ENCODE results near the gene P2RY12.
A peak's percentile ranks its signal among the peaks of the same experiment; 100 is the strongest.

P2RY12 gene

DNA sequence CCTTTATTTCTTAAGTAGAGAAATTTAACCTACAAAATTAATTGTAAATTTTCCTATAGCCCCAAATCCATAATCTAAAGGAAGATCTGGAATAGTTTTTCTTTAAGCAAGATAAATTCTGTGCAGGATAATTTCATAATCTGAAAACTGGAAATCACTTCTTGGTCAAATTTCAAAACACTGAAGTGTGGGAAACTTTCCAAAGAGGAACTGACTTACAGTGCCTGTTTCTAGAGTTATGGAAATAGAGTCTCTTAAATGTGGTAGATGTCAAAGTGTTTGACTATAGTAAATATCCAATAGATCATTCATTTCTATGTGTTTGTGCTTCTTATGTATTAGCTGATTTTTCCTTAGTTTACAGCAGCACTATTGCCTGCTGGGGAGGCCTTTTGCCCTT lies 53.7 kb downstream of the P2RY12 start:
- no peak for DNase-seq

DNA sequence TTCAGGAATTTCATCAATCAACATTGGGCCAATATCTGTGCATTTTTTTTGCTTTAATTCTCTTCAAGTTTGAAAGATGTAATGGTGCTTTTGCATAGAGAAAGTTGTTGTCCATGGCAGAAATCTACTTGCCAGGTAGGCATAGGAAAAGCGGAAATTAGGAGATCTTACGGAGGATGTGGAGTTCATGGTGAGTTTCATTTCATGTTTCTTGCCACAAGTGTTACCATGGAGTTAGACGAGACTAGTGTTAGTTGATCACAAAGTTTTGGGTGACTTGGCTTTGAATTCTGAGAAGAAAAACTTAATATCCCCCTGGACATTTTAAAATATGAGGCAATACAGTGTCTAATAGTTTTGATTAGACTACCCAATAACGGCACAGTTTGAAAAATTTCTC lies 54.2 kb downstream of the P2RY12 start:
- DNase-seq: no peak

DNA sequence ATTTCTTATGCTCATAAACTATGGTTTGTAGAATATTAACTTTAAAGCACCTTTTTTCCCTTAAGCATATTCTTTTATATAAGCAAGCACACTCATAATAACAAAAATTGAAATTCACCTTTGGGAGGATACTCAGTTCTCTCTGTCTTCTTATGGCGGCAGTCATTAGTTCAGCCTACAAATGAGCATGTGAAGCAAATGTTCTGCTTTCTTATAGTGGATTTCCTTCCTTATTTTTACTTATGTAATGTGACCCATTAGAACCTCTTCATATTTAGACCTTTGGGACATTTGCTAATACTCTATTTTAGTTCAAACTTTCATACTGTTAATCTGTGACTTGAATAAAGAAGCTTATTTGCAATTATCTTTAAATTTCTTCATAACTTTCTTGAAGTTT lies 55.2 kb downstream of the P2RY12 start, which contains the start of gene P2RY13:
TSS of gene P2RY13 (minus strand) at position 187 of the 400 bp plus-strand sequence. CDS start at position 166, 21 bp downstream.
- no peak for DNase-seq

DNA sequence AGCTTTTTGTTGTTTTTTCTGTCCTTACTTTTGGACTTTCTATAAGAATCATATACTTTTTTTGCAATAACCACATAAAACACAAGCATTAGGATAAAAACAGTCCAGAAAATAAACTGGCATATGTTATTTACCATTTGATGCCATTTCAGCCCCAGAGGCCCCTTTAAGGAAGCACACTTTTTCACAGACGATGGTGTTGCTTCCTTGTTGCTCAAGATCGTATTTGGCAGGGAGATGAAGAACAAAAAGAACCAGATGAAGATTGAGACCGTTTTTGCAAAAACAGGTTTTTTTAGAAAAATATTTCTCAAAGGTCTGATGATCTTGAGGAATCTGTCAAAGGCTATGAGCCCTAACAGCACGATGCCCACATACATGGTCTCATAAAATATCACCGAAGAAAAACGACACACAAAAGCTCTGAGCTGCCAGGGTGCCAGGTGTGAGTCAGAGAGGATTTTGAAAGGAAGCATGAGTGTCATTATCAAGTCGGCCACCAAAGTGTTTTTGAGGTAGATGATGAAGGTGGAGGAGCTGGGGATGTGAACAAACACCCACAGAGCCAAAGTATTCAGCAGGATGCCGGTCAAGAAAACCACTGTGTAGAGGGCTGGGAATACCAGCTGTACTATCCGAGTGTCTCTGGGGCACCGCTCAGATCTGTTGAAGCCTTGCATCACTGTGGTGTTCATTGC lies 56.1 kb downstream of the P2RY12 start:
- DNase-seq: peak; percentile 19

DNA sequence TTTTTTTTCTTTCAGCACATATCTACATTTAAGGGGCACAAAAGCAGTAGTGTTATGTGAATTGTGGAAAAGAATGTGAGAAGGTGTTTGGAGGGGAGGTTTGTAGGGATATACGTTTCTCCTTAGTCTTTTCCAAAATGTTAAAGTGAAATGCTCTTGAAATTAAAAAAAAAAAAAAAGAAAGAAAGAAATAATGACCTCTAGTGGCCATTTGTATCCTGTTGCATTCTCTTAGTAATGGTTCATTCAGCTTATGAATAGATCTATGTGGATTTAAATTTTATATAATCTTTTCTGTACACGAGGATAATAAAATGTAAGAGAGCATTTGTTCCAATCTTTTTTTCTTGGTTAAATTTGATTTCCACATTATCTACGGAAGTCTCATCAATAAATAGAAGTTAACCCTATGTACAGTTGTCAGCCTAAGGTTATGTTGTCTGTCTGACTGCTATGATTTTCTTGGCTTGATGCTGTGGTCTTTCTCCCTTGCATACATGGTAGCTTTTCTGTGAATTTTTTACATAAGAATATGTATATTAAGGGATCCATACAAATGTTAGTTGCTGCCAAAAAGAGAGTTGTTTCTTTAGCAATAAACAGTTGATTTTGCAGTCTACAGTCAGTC lies 56.9 kb downstream of the P2RY12 start:
- DNase-seq: no peak

- no peak for DNase-seq
These were observed 62.0 kb downstream of the P2RY12 start for GRCh38 chr3:151322511-151322910.

DNA sequence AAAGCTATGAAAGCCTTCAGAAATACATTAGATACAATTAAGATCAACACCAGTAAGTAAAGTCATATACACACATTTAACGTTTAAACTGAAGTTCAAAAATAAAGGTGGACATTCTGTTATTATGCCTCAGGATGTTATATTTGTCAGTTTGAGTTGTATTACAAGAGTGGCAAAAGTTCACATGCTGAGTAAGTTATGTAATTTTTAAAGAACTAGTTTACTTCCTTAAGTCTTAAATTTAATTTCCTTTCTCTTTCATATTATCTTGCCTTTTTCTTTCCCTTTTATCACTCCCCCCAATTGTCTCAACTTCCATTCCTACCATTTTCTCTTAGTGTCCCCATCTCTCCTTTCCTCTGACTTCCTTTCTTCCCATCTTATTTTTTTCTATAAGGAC lies 63.0 kb downstream of the P2RY12 start:
- no peak for DNase-seq

- no peak for DNase-seq
These were observed 64.4 kb downstream of the P2RY12 start for GRCh38 chr3:151320131-151320530.

DNA sequence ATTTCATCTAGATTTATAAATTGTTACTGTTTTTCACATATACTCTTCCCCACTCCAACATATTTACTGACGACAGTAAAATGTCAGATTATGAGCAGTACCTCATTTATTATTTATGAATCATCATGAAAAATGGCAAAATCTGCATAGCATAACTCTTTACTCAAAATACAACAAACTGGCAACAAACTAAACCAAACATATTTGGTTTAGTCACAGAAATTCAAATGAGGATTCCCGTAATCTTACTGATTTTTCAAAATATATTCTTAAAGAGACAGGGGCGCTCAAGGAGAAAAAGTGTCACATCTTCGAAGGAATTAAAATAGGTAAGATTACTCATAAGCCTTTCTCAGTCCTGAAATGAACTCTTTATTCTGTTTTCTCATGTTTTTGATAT lies 64.9 kb downstream of the P2RY12 start:
- DNase-seq: no peak

GRCh38 chr3:151318991-151319390 lies 65.6 kb downstream of the P2RY12 start:
- DNase-seq: no peak

GRCh38 chr3:151318313-151318712 lies 66.2 kb downstream of the P2RY12 start:
- DNase-seq: no peak

GRCh38 chr3:151316267-151316991 lies 68.1 kb downstream of the P2RY12 start, which contains the start of gene GPR87:
Gene GPR87, minus strand, starts transcription at chr3:151316820. Its CDS starts 16,720 bp downstream, at chr3:151300100.
- DNase-seq: no peak

GRCh38 chr3:151315846-151316245 lies 68.7 kb downstream of the P2RY12 start:
- no peak for DNase-seq

DNA sequence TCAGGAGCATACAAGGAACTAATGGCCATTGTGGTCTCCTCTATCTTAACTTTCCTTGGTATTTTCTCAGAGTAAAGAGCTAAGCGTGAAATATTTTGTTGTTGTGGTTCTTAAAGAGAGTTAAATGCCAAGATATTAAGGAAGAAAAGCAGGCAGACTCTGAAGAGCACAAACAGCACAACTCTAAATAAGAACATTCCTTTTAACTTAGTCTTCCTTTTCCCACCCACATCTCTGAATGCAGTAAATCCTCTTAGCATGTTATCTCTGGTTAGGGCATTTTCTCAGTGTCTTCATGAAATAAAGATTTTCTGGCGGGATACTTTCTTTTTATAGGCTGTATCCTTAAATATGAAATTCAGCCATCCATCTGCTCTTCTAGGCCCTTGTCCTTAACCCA lies 69.4 kb downstream of the P2RY12 start:
- DNase-seq: no peak

GRCh38 chr3:151314593-151314992 lies 70.0 kb downstream of the P2RY12 start:
- DNase-seq: no peak

- no peak for DNase-seq
These were observed 70.4 kb downstream of the P2RY12 start for GRCh38 chr3:151314137-151314536.

- DNase-seq: no peak
These were observed 71.6 kb downstream of the P2RY12 start for GRCh38 chr3:151312972-151313371.

GRCh38 chr3:151309566-151309965 lies 75.0 kb downstream of the P2RY12 start:
- DNase-seq: no peak

- no peak for DNase-seq
These were observed 76.7 kb downstream of the P2RY12 start for GRCh38 chr3:151307583-151308488.

- DNase-seq: no peak
These were observed 77.4 kb downstream of the P2RY12 start for GRCh38 chr3:151307131-151307530.

- no peak for DNase-seq
These were observed 78.3 kb downstream of the P2RY12 start for GRCh38 chr3:151306168-151306810.

- no peak for DNase-seq
These were observed 78.8 kb downstream of the P2RY12 start for GRCh38 chr3:151305775-151306151.
